ENCODE results near the gene ZNF607. TPM values are rescaled to one million over a fixed set of nuclear protein-coding genes. Genes with fewer than 3 reads are reported as not detected.
A peak's percentile ranks its signal among the peaks of the same experiment; 100 is the strongest.

Gene ZNF607
- total and polyA plus RNA-seq, 2 of the 8 experiments (the other 6 are each of a cell fraction or from before 2014, with no cell fraction given), result 6.7 to 15.9 TPM

GRCh38 chr19:37699057-37699456 is 20.5 kb downstream of the ZNF607 start:
- no peak overlapping the region for H3K4ac ChIP-seq (replicated peaks; ENCODE audit: insufficient read length, low read depth, low read length)
- POLR2A ChIA-PET (ENCODE audit: partially characterized antibody), result interaction anchor here (1.5 kb wide), 1 partner anchor 192 kb away, joined by 3 read pairs; the partner anchor contains the start of gene ZNF793
- no peak overlapping the region for H4K8ac ChIP-seq (ENCODE audit: extremely low read depth, insufficient read depth, low read length)

More at GRCh38 chr19:37699057-37699456, 20.5 kb downstream of the ZNF607 start:
- H3K4me1 ChIP-seq (replicated peaks in 1 of 4; ENCODE audit: control insufficient read depth in 3 of 4, insufficient read depth in 4 of 4, low read length in 3 of 4), result peaks cover 0 to 2% (median 0%) of the 10 kb centered on the region in 4 experiments; a peak in 1 of 7 replicates
- H3K9me3 ChIP-seq (ENCODE audit: insufficient read depth in 2 of 2, low read depth in 1 of 2, low read length in 1 of 2), result peaks cover 8 to 13% of the 10 kb centered on the region in 2 experiments
- TF ChIP-seq TEAD4 (IDR thresholded peaks at IDR 0.05; ENCODE audit: low read depth, low read length) (peak; percentile 52), HDAC2 (IDR thresholded peaks at IDR 0.05; ENCODE audit: borderline replicate concordance in 1 of 2, low read depth in 2 of 2, low read length in 2 of 2) (no peak)
- 92% methylated on average over 5 of the region's 5 CpGs; no CpG with 5 or more reads in 1 of the 2 experiments for WGBS, 2 experiments (ENCODE audit: extremely low coverage in 1 of 2, insufficient coverage in 1 of 2, insufficient read length in 1 of 2, insufficient replicate concordance in 2 of 2, low coverage in 1 of 2, low lambda C conversion rate in 2 of 2, missing lambda C conversion rate in 1 of 2)
- no peak overlapping the region for H3K27ac ChIP-seq (ENCODE audit: low read depth, low read length)
- no peak overlapping the region for H2BK120ac ChIP-seq (replicated peaks; ENCODE audit: low read depth, low read length)
- no peak overlapping the region for H3K9ac ChIP-seq (replicated peaks in 1 of 4; ENCODE audit: extremely low read depth in 1 of 4, low read depth in 3 of 4, low read length in 3 of 4)
- FAIRE-seq (peak; percentile 36), DNase-seq (ENCODE audit: low read depth in 1 of 2, low spot score in 2 of 2) (no peak)
- H3K36me3 ChIP-seq (ENCODE audit: control insufficient read depth in 2 of 4, insufficient read depth in 4 of 4, low read length in 3 of 4), result peaks cover 4 to 40% (median 17%) of the 10 kb centered on the region in 4 experiments; a peak in 7 of 8 replicates
- H3K23me2 ChIP-seq (ENCODE audit: low read depth, low read length), result no peaks in the 10 kb centered on the region
- H2AFZ ChIP-seq (ENCODE audit: low read length), result no peak overlapping the region
- H3K23ac ChIP-seq (ENCODE audit: insufficient read length), result no peak overlapping the region
- no peaks in the 10 kb centered on the region for H3K79me1 ChIP-seq (ENCODE audit: low read depth, low read length)
- peaks cover 0 to 9% (median 3%) of the 10 kb centered on the region in 4 experiments; a peak in 3 of 7 replicates for H3K27me3 ChIP-seq (replicated peaks in 1 of 4; ENCODE audit: control insufficient read depth in 3 of 4, extremely low read depth in 1 of 4, insufficient read depth in 3 of 4, low read length in 3 of 4)
- no peak overlapping the region for H2BK20ac ChIP-seq (ENCODE audit: low read length)
- no peaks in the 10 kb centered on the region for H3K79me2 ChIP-seq (ENCODE audit: control insufficient read depth in 1 of 2, insufficient read depth in 2 of 2, low read length in 2 of 2)
- H3K4me3 ChIP-seq (ENCODE audit: extremely low read depth in 1 of 4, insufficient read depth in 2 of 4, low read depth in 3 of 4, low read length in 4 of 4), result 0 out of 8 replicates have a peak overlapping the region, but pooled peaks of 1 of the 4 experiments have one; percentile 19
- CTCF ChIA-PET (ENCODE audit: partially characterized antibody), result no interaction called here
- no peak overlapping the region; the same call in 1 of the 2 replicates for H2BK12ac ChIP-seq (ENCODE audit: low read depth, low read length)
- H4K91ac ChIP-seq (replicated peaks; ENCODE audit: insufficient read length, low read length), result no peak overlapping the region
- no peak overlapping the region for H4K5ac ChIP-seq (ENCODE audit: insufficient read length, low read depth, low read length)
- H2BK15ac ChIP-seq (ENCODE audit: low read length), result no peak overlapping the region
- no peak overlapping the region for H3K4me2 ChIP-seq (ENCODE audit: insufficient read depth in 1 of 2, low read depth in 2 of 2, low read length in 2 of 2)
- H3K14ac ChIP-seq (ENCODE audit: insufficient read length), result no peak overlapping the region
- H2AK5ac ChIP-seq (ENCODE audit: low read depth, low read length), result no peak overlapping the region
- H2BK5ac ChIP-seq (ENCODE audit: low read depth, low read length), result no peak overlapping the region
- no peak overlapping the region for H3K56ac ChIP-seq (replicated peaks; ENCODE audit: insufficient read length, low read depth, low read length)
- peaks cover 0 to 7% of the 10 kb centered on the region in 2 experiments for H4K20me1 ChIP-seq (replicated peaks in 1 of 2; ENCODE audit: control insufficient read depth in 1 of 2, insufficient read depth in 2 of 2, low read length in 2 of 2)
- no peak overlapping the region for H3K18ac ChIP-seq (ENCODE audit: extremely low read depth, low read length)
